Adrenal gland (tissue), 5 donors: ENCODE results near the gene ACOT7.

Source experiments
- CTCF ChIP-seq, 6 experiments: fragments of 450-650 bp in 4 of 6; fragments of 200-600 bp in 2 of 6; sonication (generic) in 1 of 6; IDR thresholded peaks; 1 replicate in 5 of 6; 2 replicates in 1 of 6; pipeline versions ENCODE4 v1.5.1 to v1.8.0; 2016 to 2021; ENCODE audit warnings: antibody characterized with exemption in 6 of 6, mild to moderate bottlenecking in 2 of 6, moderate library complexity in 1 of 6
- POLR2A ChIP-seq, 2 donors: fragments of 450-650 bp; IDR thresholded peaks; one replicate each; pipeline ENCODE4 v1.6.1; 2017; ENCODE audit warnings: antibody characterized with exemption in 2 of 2, mild to moderate bottlenecking in 2 of 2, moderate library complexity in 1 of 2
- donor health status: DM: no; HTN: no; CAD: no.

- TF ChIP-seq CTCF (IDR thresholded peaks at IDR 0.05) = no peak
- no peak for TF ChIP-seq POLR2A (IDR thresholded peaks at IDR 0.05)
Measured at GRCh38 chr1:6300342-6301048, 93.1 kb downstream of the ACOT7 start.
